ENCODE measurements around the gene CIITA.

DNA sequence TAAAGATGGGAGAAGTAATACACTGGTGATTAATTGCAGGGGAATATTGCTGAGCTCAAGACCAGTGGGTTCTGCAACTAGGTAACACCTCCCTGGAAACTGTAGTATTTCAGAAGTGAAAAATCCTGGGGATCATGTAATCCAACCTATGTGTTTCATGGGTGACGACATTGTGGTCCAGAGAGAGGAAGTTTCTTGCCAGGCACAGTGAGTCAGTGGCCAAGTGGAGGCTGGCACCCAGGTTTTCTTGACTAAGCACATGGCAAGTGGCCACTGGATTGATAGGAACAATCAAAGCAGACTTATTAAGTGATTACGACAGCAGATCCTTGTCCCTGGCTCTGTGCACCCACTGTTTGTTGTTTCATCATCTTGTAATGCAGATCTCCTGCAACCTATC lies 14.6 kb upstream of the CIITA start:
- TF ChIP-seq, protein P1, sequence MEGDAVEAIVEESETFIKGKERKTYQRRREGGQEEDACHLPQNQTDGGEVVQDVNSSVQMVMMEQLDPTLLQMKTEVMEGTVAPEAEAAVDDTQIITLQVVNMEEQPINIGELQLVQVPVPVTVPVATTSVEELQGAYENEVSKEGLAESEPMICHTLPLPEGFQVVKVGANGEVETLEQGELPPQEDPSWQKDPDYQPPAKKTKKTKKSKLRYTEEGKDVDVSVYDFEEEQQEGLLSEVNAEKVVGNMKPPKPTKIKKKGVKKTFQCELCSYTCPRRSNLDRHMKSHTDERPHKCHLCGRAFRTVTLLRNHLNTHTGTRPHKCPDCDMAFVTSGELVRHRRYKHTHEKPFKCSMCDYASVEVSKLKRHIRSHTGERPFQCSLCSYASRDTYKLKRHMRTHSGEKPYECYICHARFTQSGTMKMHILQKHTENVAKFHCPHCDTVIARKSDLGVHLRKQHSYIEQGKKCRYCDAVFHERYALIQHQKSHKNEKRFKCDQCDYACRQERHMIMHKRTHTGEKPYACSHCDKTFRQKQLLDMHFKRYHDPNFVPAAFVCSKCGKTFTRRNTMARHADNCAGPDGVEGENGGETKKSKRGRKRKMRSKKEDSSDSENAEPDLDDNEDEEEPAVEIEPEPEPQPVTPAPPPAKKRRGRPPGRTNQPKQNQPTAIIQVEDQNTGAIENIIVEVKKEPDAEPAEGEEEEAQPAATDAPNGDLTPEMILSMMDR (IDR thresholded peaks at IDR 0.05), result no peak
- TF ChIP-seq CREM (CRISPR knock-in tag; IDR thresholded peaks at IDR 0.05) (no peak), CREB1 (CRISPR knock-in tag; IDR thresholded peaks at IDR 0.05) (no peak), NR3C1 (CRISPR knock-in tag; conservative IDR thresholded peaks at IDR 0.05; ENCODE audit: low read depth) (no peak), JUN (CRISPR knock-in tag; IDR thresholded peaks at IDR 0.05) (no peak)
- TF ChIP-seq, protein P2, sequence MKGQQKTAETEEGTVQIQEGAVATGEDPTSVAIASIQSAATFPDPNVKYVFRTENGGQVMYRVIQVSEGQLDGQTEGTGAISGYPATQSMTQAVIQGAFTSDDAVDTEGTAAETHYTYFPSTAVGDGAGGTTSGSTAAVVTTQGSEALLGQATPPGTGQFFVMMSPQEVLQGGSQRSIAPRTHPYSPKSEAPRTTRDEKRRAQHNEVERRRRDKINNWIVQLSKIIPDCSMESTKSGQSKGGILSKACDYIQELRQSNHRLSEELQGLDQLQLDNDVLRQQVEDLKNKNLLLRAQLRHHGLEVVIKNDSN (CRISPR knock-in tag; IDR thresholded peaks at IDR 0.05), result no peak
- TF ChIP-seq, protein P3, sequence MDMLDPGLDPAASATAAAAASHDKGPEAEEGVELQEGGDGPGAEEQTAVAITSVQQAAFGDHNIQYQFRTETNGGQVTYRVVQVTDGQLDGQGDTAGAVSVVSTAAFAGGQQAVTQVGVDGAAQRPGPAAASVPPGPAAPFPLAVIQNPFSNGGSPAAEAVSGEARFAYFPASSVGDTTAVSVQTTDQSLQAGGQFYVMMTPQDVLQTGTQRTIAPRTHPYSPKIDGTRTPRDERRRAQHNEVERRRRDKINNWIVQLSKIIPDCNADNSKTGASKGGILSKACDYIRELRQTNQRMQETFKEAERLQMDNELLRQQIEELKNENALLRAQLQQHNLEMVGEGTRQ (CRISPR knock-in tag; IDR thresholded peaks at IDR 0.05), result no peak
